ENCODE data around the gene SERP2. TPM values are rescaled to one million over a fixed set of nuclear protein-coding genes. Genes with fewer than 3 reads are reported as not detected.

Gene SERP2
- total and polyA plus RNA-seq, 2 of the 8 experiments (the other 6 are each of a cell fraction or from before 2014, with no cell fraction given), result 2.0 to 2.3 TPM

GRCh38 chr13:44404261-44405132 is 30.9 kb downstream of the SERP2 start:
- peak overlapping the region; percentile 79; the same call in 1 of the 2 replicates for H2BK5ac ChIP-seq (ENCODE audit: low read depth, low read length)
- H2BK12ac ChIP-seq (ENCODE audit: low read depth, low read length), result peak overlapping the region; percentile 61
- peak overlapping the region in 2 of 4 experiments; percentile 6 to 36; a peak in 2 of 7 replicates for H3K9ac ChIP-seq (replicated peaks in 1 of 4; ENCODE audit: extremely low read depth in 1 of 4, low read depth in 3 of 4, low read length in 3 of 4)
- no peaks in the 10 kb centered on the region for H3K79me1 ChIP-seq (ENCODE audit: low read depth, low read length)
- CTCF ChIA-PET (ENCODE audit: partially characterized antibody), result interaction anchor here (0.7 to 2.1 kb wide), 8 partner anchors 9 to 213 kb away, joined by 3 to 7 read pairs (median 3); no protein-coding TSS in a partner anchor
- H3K4me1 ChIP-seq (replicated peaks in 1 of 4; ENCODE audit: control insufficient read depth in 3 of 4, insufficient read depth in 4 of 4, low read length in 3 of 4), result peaks cover 16 to 53% (median 34%) of the 10 kb centered on the region in 4 experiments
- H2AFZ ChIP-seq (ENCODE audit: low read length), result peak overlapping the region; percentile 78
- peak overlapping the region; percentile 71 for H2BK120ac ChIP-seq (replicated peaks; ENCODE audit: low read depth, low read length)
- peak overlapping the region; percentile 62 for H3K14ac ChIP-seq (ENCODE audit: insufficient read length)
- no peaks in the 10 kb centered on the region for H4K20me1 ChIP-seq (replicated peaks in 1 of 2; ENCODE audit: control insufficient read depth in 1 of 2, insufficient read depth in 2 of 2, low read length in 2 of 2)
- H3K4me2 ChIP-seq (ENCODE audit: insufficient read depth in 1 of 2, low read depth in 2 of 2, low read length in 2 of 2), result peak overlapping the region; percentile 62 to 91
- peak overlapping the region; percentile 99 for H2BK20ac ChIP-seq (ENCODE audit: low read length)
- 31% methylated on average over 14 of the region's 15 CpGs; no CpG with 5 or more reads in 1 of the 2 experiments for WGBS, 2 experiments (ENCODE audit: extremely low coverage in 1 of 2, insufficient coverage in 1 of 2, insufficient read length in 1 of 2, insufficient replicate concordance in 2 of 2, low coverage in 1 of 2, low lambda C conversion rate in 2 of 2, missing lambda C conversion rate in 1 of 2)
- peak overlapping the region; percentile 93 for H2BK15ac ChIP-seq (ENCODE audit: low read length)
- no peaks in the 10 kb centered on the region for H3K79me2 ChIP-seq (ENCODE audit: control insufficient read depth in 1 of 2, insufficient read depth in 2 of 2, low read length in 2 of 2)
- H3K56ac ChIP-seq (replicated peaks; ENCODE audit: insufficient read length, low read depth, low read length), result peak overlapping the region; percentile 56
- H3K23ac ChIP-seq (ENCODE audit: insufficient read length), result peak overlapping the region; percentile 86
- peak overlapping the region; percentile 96 for H4K91ac ChIP-seq (replicated peaks; ENCODE audit: insufficient read length, low read length)
- POLR2A ChIA-PET (ENCODE audit: partially characterized antibody), result interaction anchor here (0.6 to 11.1 kb wide), 9 partner anchors 10 to 450 kb away, joined by 3 to 125 read pairs (median 4); no protein-coding TSS in a partner anchor
- peak overlapping the region; percentile 84 for H4K5ac ChIP-seq (ENCODE audit: insufficient read length, low read depth, low read length)
- H2AK5ac ChIP-seq (ENCODE audit: low read depth, low read length), result peak overlapping the region; percentile 80; the same call in 1 of the 2 replicates
- peak overlapping the region; percentile 96 for H3K18ac ChIP-seq (ENCODE audit: extremely low read depth, low read length)
- no peak for DNase-seq (ENCODE audit: low read depth in 1 of 2, low spot score in 2 of 2)
- no peak for FAIRE-seq
- peak overlapping the region; percentile 76 for H3K4ac ChIP-seq (replicated peaks; ENCODE audit: insufficient read length, low read depth, low read length)
- no peaks in the 10 kb centered on the region; the same call in 1 of the 2 replicates for H3K23me2 ChIP-seq (ENCODE audit: low read depth, low read length)
- H4K8ac ChIP-seq (ENCODE audit: extremely low read depth, insufficient read depth, low read length), result peak overlapping the region; percentile 77
- H3K9me3 ChIP-seq (ENCODE audit: insufficient read depth in 2 of 2, low read depth in 1 of 2, low read length in 1 of 2), result no peaks in the 10 kb centered on the region
- no peaks in the 10 kb centered on the region for H3K36me3 ChIP-seq (ENCODE audit: control insufficient read depth in 2 of 4, insufficient read depth in 4 of 4, low read length in 3 of 4)
- peak overlapping the region; percentile 2 to 44 (median 10); a peak in 4 of 8 replicates for H3K4me3 ChIP-seq (ENCODE audit: extremely low read depth in 1 of 4, insufficient read depth in 2 of 4, low read depth in 3 of 4, low read length in 4 of 4)
- H3K27me3 ChIP-seq (replicated peaks in 1 of 4; ENCODE audit: control insufficient read depth in 3 of 4, extremely low read depth in 1 of 4, insufficient read depth in 3 of 4, low read length in 3 of 4), result no peaks in the 10 kb centered on the region
- peak overlapping the region; percentile 55; the same call in 1 of the 2 replicates for H3K27ac ChIP-seq (ENCODE audit: low read depth, low read length)
- peak; percentile 73 for TF ChIP-seq RBBP5 (IDR thresholded peaks at IDR 0.05; ENCODE audit: borderline replicate concordance, low read depth, low read length)
- TF ChIP-seq EP300 (IDR thresholded peaks at IDR 0.05; ENCODE audit: borderline replicate concordance in 1 of 2, low read depth in 2 of 2, low read length in 2 of 2), result no peak
- TF ChIP-seq ATF3 (IDR thresholded peaks at IDR 0.05; ENCODE audit: insufficient read depth, low read depth, low read length), result no peak
- TF ChIP-seq KDM4A (IDR thresholded peaks at IDR 0.05; ENCODE audit: low read depth, low read length, severe bottlenecking), result peak; percentile 8
- no peak for TF ChIP-seq ASH2L (IDR thresholded peaks at IDR 0.05; ENCODE audit: low read length)
- TF ChIP-seq TBP (IDR thresholded peaks at IDR 0.05; ENCODE audit: low read depth, low read length), result peak; percentile 33; the same call in 1 of the 2 replicates
- peak; percentile 71; the same call in 1 of the 2 replicates for TF ChIP-seq YY1 (IDR thresholded peaks at IDR 0.05; ENCODE audit: low read depth, low read length)
- TF ChIP-seq E2F6 (IDR thresholded peaks at IDR 0.05), result no peak
- TF ChIP-seq SP1 (IDR thresholded peaks at IDR 0.05; ENCODE audit: low read depth, low read length), result no peak
